A673 (cell line): Measurements from ENCODE around the gene BNC2.

Experiments used
- EZH2 ChIP-seq: fragments of 200-600 bp; sonication (generic); IDR thresholded peaks from 2 replicates; pipeline ENCODE4 v1.6.1; 2017; ENCODE audit warnings: borderline replicate concordance, low read depth, mild to moderate bottlenecking, mixed read lengths, antibody characterized with exemption, low read length; ENCODE audit not compliant: poor library complexity, severe bottlenecking
- TF ChIP-seq, protein P1 (sequence below): fragments of 300-800, 200-600 bp; sonication (generic); conservative IDR thresholded peaks from 2 replicates; pipeline ENCODE4 v1.5.1; 2017; ENCODE audit warnings: low read depth, mild to moderate bottlenecking, antibody characterized with exemption, low read length, moderate library complexity, mixed read lengths

DNA sequence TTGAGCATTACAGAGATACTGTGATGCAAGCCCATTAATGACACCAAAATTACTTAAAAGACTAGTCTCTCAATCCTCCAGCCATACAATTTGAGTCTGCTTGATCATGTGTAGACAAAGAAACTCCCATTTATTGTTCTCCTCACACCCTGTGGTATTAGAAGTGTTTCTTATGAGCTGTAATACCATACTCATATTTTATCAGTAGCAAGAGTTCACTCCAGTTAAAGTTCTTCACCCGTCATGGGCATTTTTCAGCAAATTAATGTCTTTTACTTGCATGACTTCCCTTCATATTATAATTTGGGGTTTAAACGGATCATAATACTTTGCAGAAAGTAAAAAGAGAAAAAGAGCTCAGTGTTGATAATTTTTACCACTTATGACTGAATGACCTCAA is 242.9 kb downstream of the BNC2 start:
- TF ChIP-seq, protein P1, sequence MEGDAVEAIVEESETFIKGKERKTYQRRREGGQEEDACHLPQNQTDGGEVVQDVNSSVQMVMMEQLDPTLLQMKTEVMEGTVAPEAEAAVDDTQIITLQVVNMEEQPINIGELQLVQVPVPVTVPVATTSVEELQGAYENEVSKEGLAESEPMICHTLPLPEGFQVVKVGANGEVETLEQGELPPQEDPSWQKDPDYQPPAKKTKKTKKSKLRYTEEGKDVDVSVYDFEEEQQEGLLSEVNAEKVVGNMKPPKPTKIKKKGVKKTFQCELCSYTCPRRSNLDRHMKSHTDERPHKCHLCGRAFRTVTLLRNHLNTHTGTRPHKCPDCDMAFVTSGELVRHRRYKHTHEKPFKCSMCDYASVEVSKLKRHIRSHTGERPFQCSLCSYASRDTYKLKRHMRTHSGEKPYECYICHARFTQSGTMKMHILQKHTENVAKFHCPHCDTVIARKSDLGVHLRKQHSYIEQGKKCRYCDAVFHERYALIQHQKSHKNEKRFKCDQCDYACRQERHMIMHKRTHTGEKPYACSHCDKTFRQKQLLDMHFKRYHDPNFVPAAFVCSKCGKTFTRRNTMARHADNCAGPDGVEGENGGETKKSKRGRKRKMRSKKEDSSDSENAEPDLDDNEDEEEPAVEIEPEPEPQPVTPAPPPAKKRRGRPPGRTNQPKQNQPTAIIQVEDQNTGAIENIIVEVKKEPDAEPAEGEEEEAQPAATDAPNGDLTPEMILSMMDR, result no peak
- no peak for TF ChIP-seq EZH2
